ENCODE results near the gene SP6. TPM values are rescaled to one million over a fixed set of nuclear protein-coding genes. Genes with fewer than 3 reads are reported as not detected.

Gene SP6
- total RNA-seq, 1 experiment from 2014 or later, result 10.8 TPM

GRCh38 chr17:47896672-47897490 is 45.9 kb upstream of the SP6 start:
- Histone ChIP-seq H3K27me3 (ENCODE audit: insufficient read depth, low read length) (no peaks in the 10 kb centered on the region), H3K79me2 (ENCODE audit: insufficient read depth, low read length) (peaks cover 19% of the 10 kb centered on the region), H3K36me3 (ENCODE audit: control insufficient read depth in 1 of 2, insufficient read depth in 2 of 2, low read length in 2 of 2) (peaks cover 0 to 7% of the 10 kb centered on the region in 2 experiments; a peak in 1 of 4 replicates), H3K4me3 (replicated peaks in 1 of 2; ENCODE audit: low read depth in 1 of 2, low read length in 2 of 2) (peak overlapping the region; percentile 84 to 87), H3K9ac (ENCODE audit: low read length) (peak overlapping the region; percentile 88), H3K4me1 (ENCODE audit: control insufficient read depth in 1 of 2, insufficient read depth in 2 of 2, low read length in 2 of 2) (peaks cover 4 to 28% of the 10 kb centered on the region in 2 experiments; a peak in 3 of 4 replicates), H2AFZ (ENCODE audit: low read depth, low read length, poor library complexity, severe bottlenecking) (no peak overlapping the region), H3K27ac (ENCODE audit: low read depth, low read length) (peak overlapping the region; percentile 78), H3K9me2 (ENCODE audit: insufficient read depth) (no peaks in the 10 kb centered on the region), H3K9me3 (ENCODE audit: control insufficient read depth in 1 of 2, insufficient read depth in 1 of 2, low read depth in 1 of 2, low read length in 2 of 2) (no peaks in the 10 kb centered on the region), H4K20me1 (ENCODE audit: insufficient read depth) (no peaks in the 10 kb centered on the region), H3K4me2 (ENCODE audit: low read length) (peak overlapping the region; percentile 84)
- ATAC-seq (no peak), DNase-seq (ENCODE audit: low read depth, low spot score) (no peak)
- ChIA-PET CTCF (interaction anchor here (0.6 kb wide), 1 partner anchor 122 kb away, joined by 3 read pairs; no protein-coding TSS in a partner anchor), POLR2A (interaction anchor here (0.8 kb wide), 1 partner anchor 44 kb away, joined by 3 read pairs; the partner anchor contains the start of gene PNPO), RAD21 (ENCODE audit: low non-redundant PET in 1 of 2, low total read pairs in 2 of 2, uncharacterized antibody in 2 of 2, unreplicated experiment in 2 of 2) (interaction anchor here in 1 of 2 experiments (0.5 to 2.3 kb wide), 2 partner anchors 54 to 247 kb away, joined by 3 to 9 read pairs; no protein-coding TSS in a partner anchor)
- TSS peak; percentile 53 for BruUV-seq (replicated peaks)
- TF ChIP-seq JUND (IDR thresholded peaks at IDR 0.05) (no peak), SIN3A (IDR thresholded peaks at IDR 0.05; ENCODE audit: low read depth) (peak; percentile 60; the same call in 1 of the 2 replicates)
- intact Hi-C loops (cut with micrococcal nuclease), result loop anchor here (1.0 to 10.0 kb wide), 3 partner anchors 44 to 242 kb away; partner anchors contain the start of gene PNPO

- intact Hi-C loops (cut with micrococcal nuclease), result loop anchor here (1.0 to 10.0 kb wide), 4 partner anchors 45 to 241 kb away; partner anchors contain the start of gene PNPO
- Histone ChIP-seq H3K27ac (ENCODE audit: low read depth, low read length) (peak within 1 kb of the TSS; percentile 78), H3K4me2 (ENCODE audit: low read length) (peak within 1 kb of the TSS; percentile 86), H3K27me3 (ENCODE audit: insufficient read depth, low read length) (no peaks in the 10 kb centered on the region), H3K9me2 (ENCODE audit: insufficient read depth) (no peaks in the 10 kb centered on the region), H2AFZ (ENCODE audit: low read depth, low read length, poor library complexity, severe bottlenecking) (no peak within 1 kb of the TSS), H3K79me2 (ENCODE audit: insufficient read depth, low read length) (peaks cover 19% of the 10 kb centered on the region), H3K9me3 (ENCODE audit: control insufficient read depth in 1 of 2, insufficient read depth in 1 of 2, low read depth in 1 of 2, low read length in 2 of 2) (no peaks in the 10 kb centered on the region), H3K4me1 (ENCODE audit: control insufficient read depth in 1 of 2, insufficient read depth in 2 of 2, low read length in 2 of 2) (peaks cover 4 to 28% of the 10 kb centered on the region in 2 experiments; a peak in 3 of 4 replicates), H3K9ac (ENCODE audit: low read length) (peak within 1 kb of the TSS; percentile 88), H3K4me3 (replicated peaks in 1 of 2; ENCODE audit: low read depth in 1 of 2, low read length in 2 of 2) (peak within 1 kb of the TSS; percentile 84 to 87), H4K20me1 (ENCODE audit: insufficient read depth) (no peaks in the 10 kb centered on the region), H3K36me3 (ENCODE audit: control insufficient read depth in 1 of 2, insufficient read depth in 2 of 2, low read length in 2 of 2) (peaks cover 0 to 7% of the 10 kb centered on the region in 2 experiments; a peak in 1 of 4 replicates)
- ChIA-PET POLR2A (interaction anchor here (0.6 to 2.4 kb wide), 31 partner anchors 9 to 122 kb away, joined by 3 to 28 read pairs (median 5); partner anchors contain the start of genes CDK5RAP3, LRRC46, MRPL10 and OSBPL7), RAD21 (ENCODE audit: low non-redundant PET in 1 of 2, low total read pairs in 2 of 2, uncharacterized antibody in 2 of 2, unreplicated experiment in 2 of 2) (interaction anchor here (0.5 to 2.3 kb wide), 7 partner anchors 53 to 246 kb away, joined by 3 to 9 read pairs (median 4); partner anchors contain the start of genes CDK5RAP3 (in 1 of the 2) and SCRN2 (in 1 of the 2)), CTCF (interaction anchor here (1.0 to 8.7 kb wide), 9 partner anchors 46 to 125 kb away, joined by 3 to 393 read pairs (median 5); partner anchors contain the start of genes CDK5RAP3, OSBPL7, PNPO and SCRN2)
- peak; percentile 100 for DNase-seq (ENCODE audit: low read depth, low spot score)
- no TSS peak for BruUV-seq (replicated peaks)
- ATAC-seq, result peak; percentile 92
- TF ChIP-seq REST (IDR thresholded peaks at IDR 0.05; ENCODE audit: low read depth), result no peak
- TF ChIP-seq TCF7L2 (IDR thresholded peaks at IDR 0.05; ENCODE audit: borderline replicate concordance, extremely low read depth, insufficient read depth, insufficient read length), result peak; percentile 33
- peak; percentile 78 for TF ChIP-seq ZFX (IDR thresholded peaks at IDR 0.05)
- TF ChIP-seq RAD21 (IDR thresholded peaks at IDR 0.05; ENCODE audit: low read depth), result no peak
- TF ChIP-seq JUND (IDR thresholded peaks at IDR 0.05), result no peak
- TF ChIP-seq CBX3 (IDR thresholded peaks at IDR 0.05; ENCODE audit: low read depth), result no peak
- no peak for TF ChIP-seq ZNF274 (IDR thresholded peaks at IDR 0.05; ENCODE audit: low read depth, low read length)
Measured at GRCh38 chr17:47895856-47896671, 45.1 kb upstream of the SP6 start, which contains the start of gene SP2. Gene SP2, plus strand, starts transcription at chr17:47896236. Its CDS starts 51 bp downstream, at chr17:47896287.

All from HCT116 (cell line).